Left ventricle myocardium inferior (tissue), 1 donor: ENCODE results near the gene SNX13. TPM values are rescaled to one million over a fixed set of nuclear protein-coding genes. Genes with fewer than 3 reads are reported as not detected.

Experiments used
- DNase-seq: peaks from one replicate; pipeline ENCODE4 v3.0.0-alpha.2; 2020
- H3K27ac ChIP-seq: fragments of 200-600 bp; replicated peaks from 2 replicates; pipeline ENCODE4 v1.8.0; 2021
- H3K27me3 ChIP-seq: fragments of 200-600 bp; 2 replicates; pipeline ENCODE4 v1.8.0; 2021; ENCODE audit warnings: low read depth
- H3K36me3 ChIP-seq: fragments of 200-600 bp; 2 replicates; pipeline ENCODE4 v1.8.0; 2021
- H3K4me1 ChIP-seq: fragments of 200-600 bp; 2 replicates; pipeline ENCODE4 v1.8.0; 2021
- H3K4me3 ChIP-seq: fragments of 200-600 bp; 2 replicates; pipeline ENCODE4 v1.8.0; 2021; ENCODE audit warnings: mild to moderate bottlenecking, moderate library complexity
- H3K9me3 ChIP-seq: fragments of 200-600 bp; replicated peaks from 2 replicates; pipeline ENCODE4 v1.8.0; 2021
- intact Hi-C: fragments of 100-400 bp; cut with micrococcal nuclease; formaldehyde crosslinking; loops from one replicate; pipeline ENCODE4 v1.11.0; 2022
- total RNA-seq: library from RNA; stranded (reverse); fragmentation: NEBNext Ultra II Directional; extraction: Animal tissue kit (Norgen Biotek cat#: 25700); gene quantifications from one replicate; pipeline ENCODE4 v1.2.1, GENCODE V29; 2021
- TF ChIP-seq, protein P1 (sequence below): fragments of 200-600 bp; IDR thresholded peaks from 2 replicates; pipeline ENCODE4 v1.8.0; 2021; ENCODE audit warnings: antibody characterized with exemption, mild to moderate bottlenecking, borderline replicate concordance
- donor health status: DM: no; HTN: yes; CAD: no; lungs with severe emphysema.

The SNX13 gene
- total RNA-seq, 1 donor from 2014 or later = 42.2 TPM

DNA sequence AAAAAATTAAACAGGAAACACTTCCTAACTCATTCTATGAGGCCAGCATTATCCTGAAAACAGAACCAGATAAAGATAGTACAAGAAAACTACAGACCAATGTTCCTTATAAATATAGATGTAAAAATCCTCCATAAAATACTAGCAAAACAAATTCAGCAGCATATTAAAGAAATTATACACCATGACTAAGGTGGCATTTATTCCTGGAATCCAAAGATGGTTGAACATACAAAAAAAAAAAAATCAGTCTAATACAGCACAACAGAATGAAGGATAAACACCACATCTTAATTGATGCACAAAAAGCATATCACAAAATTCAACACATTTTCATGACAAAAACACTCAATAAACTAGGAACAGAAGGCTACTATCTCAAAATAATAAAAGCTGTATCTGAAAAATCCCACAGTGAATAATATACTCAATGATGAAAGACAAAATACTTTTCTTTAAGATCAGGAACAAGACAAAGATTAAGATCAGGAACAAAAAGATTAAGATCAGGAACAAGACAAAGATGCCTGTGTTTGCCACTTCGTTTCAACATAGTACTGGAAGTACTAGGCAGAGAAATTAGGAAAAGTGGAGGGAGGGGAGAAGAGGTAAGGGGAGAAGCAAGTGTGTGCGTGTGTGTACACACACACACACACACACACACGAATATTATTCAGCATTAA, 95.6 kb downstream of the SNX13 start:
- intact Hi-C loops = no loop called here
- DNase-seq = no peak
- no peaks in the 10 kb centered on the region for H3K27me3 ChIP-seq
- TF ChIP-seq, protein P1, sequence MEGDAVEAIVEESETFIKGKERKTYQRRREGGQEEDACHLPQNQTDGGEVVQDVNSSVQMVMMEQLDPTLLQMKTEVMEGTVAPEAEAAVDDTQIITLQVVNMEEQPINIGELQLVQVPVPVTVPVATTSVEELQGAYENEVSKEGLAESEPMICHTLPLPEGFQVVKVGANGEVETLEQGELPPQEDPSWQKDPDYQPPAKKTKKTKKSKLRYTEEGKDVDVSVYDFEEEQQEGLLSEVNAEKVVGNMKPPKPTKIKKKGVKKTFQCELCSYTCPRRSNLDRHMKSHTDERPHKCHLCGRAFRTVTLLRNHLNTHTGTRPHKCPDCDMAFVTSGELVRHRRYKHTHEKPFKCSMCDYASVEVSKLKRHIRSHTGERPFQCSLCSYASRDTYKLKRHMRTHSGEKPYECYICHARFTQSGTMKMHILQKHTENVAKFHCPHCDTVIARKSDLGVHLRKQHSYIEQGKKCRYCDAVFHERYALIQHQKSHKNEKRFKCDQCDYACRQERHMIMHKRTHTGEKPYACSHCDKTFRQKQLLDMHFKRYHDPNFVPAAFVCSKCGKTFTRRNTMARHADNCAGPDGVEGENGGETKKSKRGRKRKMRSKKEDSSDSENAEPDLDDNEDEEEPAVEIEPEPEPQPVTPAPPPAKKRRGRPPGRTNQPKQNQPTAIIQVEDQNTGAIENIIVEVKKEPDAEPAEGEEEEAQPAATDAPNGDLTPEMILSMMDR = no peak
- no peak overlapping the region for H3K27ac ChIP-seq
- peaks cover 2% of the 10 kb centered on the region for H3K4me1 ChIP-seq
- H3K36me3 ChIP-seq = peaks cover 46% of the 10 kb centered on the region
- H3K9me3 ChIP-seq = no peaks in the 10 kb centered on the region
- H3K4me3 ChIP-seq = no peak overlapping the region

DNA sequence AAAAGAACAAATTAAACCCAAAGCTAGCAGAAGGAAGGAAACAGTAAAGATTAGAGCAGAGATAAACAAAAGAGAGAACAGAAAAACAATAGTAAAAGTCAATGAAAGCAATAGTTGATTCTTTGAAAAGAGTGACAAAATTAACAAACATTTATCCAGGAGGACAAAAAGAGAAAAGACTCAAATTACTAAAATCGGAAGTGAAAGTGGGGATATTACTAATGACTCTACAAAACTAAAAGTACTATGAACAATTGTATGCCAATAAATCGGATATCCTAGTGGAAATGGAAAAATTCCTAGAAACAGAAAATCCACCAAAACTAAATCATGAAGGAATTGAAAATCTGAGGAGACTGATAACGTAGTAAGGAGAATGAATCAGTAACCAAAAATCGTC, 96.3 kb downstream of the SNX13 start:
- Histone ChIP-seq H3K4me1 (no peaks in the 10 kb centered on the region), H3K4me3 (no peak overlapping the region), H3K27me3 (no peaks in the 10 kb centered on the region), H3K36me3 (peaks cover 52% of the 10 kb centered on the region), H3K27ac (no peak overlapping the region), H3K9me3 (no peaks in the 10 kb centered on the region)
- TF ChIP-seq, protein P1 = no peak
- DNase-seq = no peak
- intact Hi-C loops = no loop called here

DNA sequence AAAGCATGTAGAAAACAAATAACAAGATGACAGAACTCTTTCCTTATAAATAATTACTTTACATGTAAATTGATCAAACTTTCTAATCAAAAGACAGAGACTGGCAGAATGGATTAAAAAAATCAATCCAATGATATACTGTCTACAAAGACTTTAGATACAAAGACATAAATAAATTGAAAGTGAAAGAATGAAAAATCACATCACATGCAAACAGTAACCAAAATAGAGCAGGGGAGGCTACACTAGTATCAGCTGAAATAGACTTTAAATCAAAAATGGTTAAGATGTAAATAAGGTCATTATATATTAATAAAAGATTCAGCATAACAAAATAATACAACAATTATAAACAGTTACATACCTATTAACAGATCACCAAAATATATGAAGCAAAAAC, 97.3 kb downstream of the SNX13 start:
- Histone ChIP-seq H3K36me3 (peaks cover 53% of the 10 kb centered on the region), H3K4me1 (no peaks in the 10 kb centered on the region), H3K27me3 (no peaks in the 10 kb centered on the region), H3K27ac (no peak overlapping the region), H3K4me3 (no peak overlapping the region), H3K9me3 (no peaks in the 10 kb centered on the region)
- intact Hi-C loops = no loop called here
- no peak for DNase-seq
- TF ChIP-seq, protein P1 = no peak

DNA sequence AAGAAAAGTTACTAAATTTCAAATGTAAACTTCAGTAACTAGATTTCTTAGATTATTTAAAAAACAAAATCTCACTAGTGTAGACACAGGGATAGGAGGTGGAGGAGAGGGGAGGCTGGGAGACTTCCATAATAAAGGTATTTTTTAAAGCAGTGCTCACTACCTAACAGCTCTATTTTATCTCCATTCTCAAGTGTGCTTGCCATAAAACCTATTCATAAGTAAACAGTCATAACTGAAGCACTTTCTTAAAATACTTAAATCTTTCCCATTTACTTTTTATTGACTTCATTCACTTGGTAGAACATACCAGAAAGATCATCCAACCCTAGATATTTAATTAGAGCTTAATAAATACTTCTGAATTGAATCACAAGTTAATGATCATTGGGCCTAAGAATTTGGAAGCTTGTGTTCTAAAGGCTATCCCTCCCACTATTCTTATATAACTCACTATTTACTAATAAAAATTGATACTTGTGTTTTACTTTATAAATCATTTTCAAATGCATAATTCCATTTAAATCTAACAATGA, 107.4 kb downstream of the SNX13 start:
- Histone ChIP-seq H3K4me1 (no peaks in the 10 kb centered on the region), H3K27me3 (no peaks in the 10 kb centered on the region), H3K36me3 (peaks cover 28% of the 10 kb centered on the region), H3K27ac (no peak overlapping the region), H3K4me3 (no peak overlapping the region), H3K9me3 (no peaks in the 10 kb centered on the region)
- TF ChIP-seq, protein P1 = no peak
- no peak for DNase-seq
- intact Hi-C loops = no loop called here

DNA sequence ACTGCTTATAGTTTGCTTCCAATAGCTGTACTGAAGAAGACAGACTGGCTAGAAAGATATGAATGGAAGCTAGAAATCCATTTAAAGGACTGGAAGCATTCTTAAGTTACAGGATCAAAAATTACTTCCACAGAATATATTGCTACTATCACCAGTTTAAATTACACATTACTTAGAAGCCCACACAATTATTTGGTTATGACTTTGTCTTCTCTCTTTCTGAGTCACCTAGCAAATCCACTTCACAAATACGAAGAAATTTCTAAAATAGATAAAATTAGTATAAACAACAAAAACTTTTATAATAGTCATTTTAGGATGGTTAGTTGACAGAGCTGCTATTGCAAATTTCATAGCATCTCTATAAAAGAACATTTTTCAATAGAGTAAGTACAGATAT, 108.1 kb downstream of the SNX13 start:
- no peak overlapping the region for H3K27ac ChIP-seq
- H3K36me3 ChIP-seq = peaks cover 27% of the 10 kb centered on the region
- no peaks in the 10 kb centered on the region for H3K9me3 ChIP-seq
- DNase-seq = no peak
- H3K27me3 ChIP-seq = no peaks in the 10 kb centered on the region
- intact Hi-C loops = no loop called here
- no peak overlapping the region for H3K4me3 ChIP-seq
- TF ChIP-seq, protein P1 = no peak
- H3K4me1 ChIP-seq = no peaks in the 10 kb centered on the region
